Glutamatergic neuron (in vitro differentiated cells): ENCODE measurements around the gene TLX1. TPM values are rescaled to one million over a fixed set of nuclear protein-coding genes. Genes with fewer than 3 reads are reported as not detected.

Experiments used
- DNase-seq: peaks from one replicate; pipeline ENCODE4 v3.0.0; 2022
- H3K27ac Mint-ChIP-seq: one replicate; pipeline ENCODE4 v1.8.0; 2020; ENCODE audit warnings: mild to moderate bottlenecking, mixed read lengths, inconsistent platforms; ENCODE audit not compliant: unreplicated experiment
- H3K27me3 Mint-ChIP-seq: one replicate; pipeline ENCODE4 v1.8.0; 2020; ENCODE audit warnings: mild to moderate bottlenecking, moderate library complexity, mixed read lengths, inconsistent platforms; ENCODE audit not compliant: unreplicated experiment
- H3K36me3 Mint-ChIP-seq: one replicate; pipeline ENCODE4 v1.8.0; 2020; ENCODE audit warnings: mild to moderate bottlenecking, mixed read lengths, inconsistent platforms; ENCODE audit not compliant: unreplicated experiment
- H3K4me1 Mint-ChIP-seq: one replicate; pipeline ENCODE4 v1.8.0; 2020; ENCODE audit warnings: mild to moderate bottlenecking, low read depth, mixed read lengths, inconsistent platforms; ENCODE audit not compliant: unreplicated experiment
- H3K4me3 Mint-ChIP-seq: one replicate; pipeline ENCODE4 v1.8.0; 2020; ENCODE audit warnings: mild to moderate bottlenecking, mixed read lengths, inconsistent platforms; ENCODE audit not compliant: unreplicated experiment
- H3K9me3 Mint-ChIP-seq: one replicate; pipeline ENCODE4 v1.8.0; 2020; ENCODE audit warnings: mild to moderate bottlenecking, moderate library complexity, mixed read lengths, inconsistent platforms; ENCODE audit not compliant: unreplicated experiment
- total RNA-seq: library from RNA; stranded (reverse); fragmentation: NEBNext Ultra II Directional; extraction: Animal tissue kit (Norgen Biotek cat#: 25700); gene quantifications from one replicate; pipeline ENCODE4 v1.2.1, GENCODE V29; 2021; ENCODE audit not compliant: unreplicated experiment
- TF ChIP-seq, protein P1 (sequence below): fragments of 200-600 bp; sonication (generic); IDR thresholded peaks from one replicate; pipeline ENCODE4 v1.5.0; 2021; ENCODE audit not compliant: partially characterized antibody, unreplicated experiment

The TLX1 gene
- total RNA-seq, 1 donor from 2014 or later, result 14.3 TPM

DNA sequence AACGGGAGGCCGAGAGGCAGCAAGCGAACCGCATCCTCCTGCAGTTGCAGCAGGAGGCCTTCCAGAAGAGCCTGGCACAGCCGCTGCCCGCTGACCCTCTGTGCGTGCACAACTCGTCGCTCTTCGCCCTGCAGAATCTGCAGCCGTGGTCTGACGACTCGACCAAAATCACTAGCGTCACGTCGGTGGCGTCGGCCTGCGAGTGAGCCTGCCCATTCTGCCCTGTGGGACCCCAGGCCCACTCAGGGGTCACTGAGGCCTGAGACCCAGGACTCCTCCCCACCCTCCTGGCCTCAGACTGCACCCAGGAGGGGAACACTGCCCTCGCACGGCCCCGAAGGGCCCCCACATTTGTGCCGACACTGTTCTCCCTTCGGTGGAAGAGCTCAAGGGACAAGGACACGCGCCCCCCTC lies 5.6 kb downstream of the TLX1 start:
- H3K36me3 Mint-ChIP-seq, result no peaks in the 10 kb centered on the region
- H3K27me3 Mint-ChIP-seq, result peaks cover 59% of the 10 kb centered on the region
- peak overlapping the region; percentile 81 for H3K27ac Mint-ChIP-seq
- no peak for DNase-seq
- TF ChIP-seq, protein P1, sequence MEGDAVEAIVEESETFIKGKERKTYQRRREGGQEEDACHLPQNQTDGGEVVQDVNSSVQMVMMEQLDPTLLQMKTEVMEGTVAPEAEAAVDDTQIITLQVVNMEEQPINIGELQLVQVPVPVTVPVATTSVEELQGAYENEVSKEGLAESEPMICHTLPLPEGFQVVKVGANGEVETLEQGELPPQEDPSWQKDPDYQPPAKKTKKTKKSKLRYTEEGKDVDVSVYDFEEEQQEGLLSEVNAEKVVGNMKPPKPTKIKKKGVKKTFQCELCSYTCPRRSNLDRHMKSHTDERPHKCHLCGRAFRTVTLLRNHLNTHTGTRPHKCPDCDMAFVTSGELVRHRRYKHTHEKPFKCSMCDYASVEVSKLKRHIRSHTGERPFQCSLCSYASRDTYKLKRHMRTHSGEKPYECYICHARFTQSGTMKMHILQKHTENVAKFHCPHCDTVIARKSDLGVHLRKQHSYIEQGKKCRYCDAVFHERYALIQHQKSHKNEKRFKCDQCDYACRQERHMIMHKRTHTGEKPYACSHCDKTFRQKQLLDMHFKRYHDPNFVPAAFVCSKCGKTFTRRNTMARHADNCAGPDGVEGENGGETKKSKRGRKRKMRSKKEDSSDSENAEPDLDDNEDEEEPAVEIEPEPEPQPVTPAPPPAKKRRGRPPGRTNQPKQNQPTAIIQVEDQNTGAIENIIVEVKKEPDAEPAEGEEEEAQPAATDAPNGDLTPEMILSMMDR, result no peak
- peak overlapping the region; percentile 93 for H3K4me3 Mint-ChIP-seq
- H3K4me1 Mint-ChIP-seq, result peaks cover 35% of the 10 kb centered on the region
- peaks cover 35% of the 10 kb centered on the region for H3K9me3 Mint-ChIP-seq

DNA sequence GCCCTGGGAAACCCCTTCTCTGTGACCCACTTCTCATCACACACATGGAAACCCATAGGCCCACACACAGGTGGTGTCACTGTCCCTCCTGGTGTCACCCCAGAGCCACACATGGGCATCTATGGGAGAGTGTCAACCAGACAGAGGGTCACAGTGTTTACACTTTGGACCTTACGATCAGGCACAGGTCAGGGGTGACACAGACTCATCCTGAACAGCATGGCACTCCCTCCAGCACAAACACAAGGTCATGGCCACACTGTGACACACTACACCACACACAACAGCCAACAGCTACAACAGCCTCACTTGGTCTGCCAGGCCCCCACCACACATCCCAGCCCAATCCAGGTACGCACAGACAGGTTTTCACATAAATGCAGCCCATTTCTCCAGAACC lies 6.2 kb downstream of the TLX1 start:
- DNase-seq, result no peak
- no peak overlapping the region for H3K27ac Mint-ChIP-seq
- peaks cover 33% of the 10 kb centered on the region for H3K4me1 Mint-ChIP-seq
- H3K4me3 Mint-ChIP-seq, result peak overlapping the region; percentile 83
- H3K9me3 Mint-ChIP-seq, result peaks cover 35% of the 10 kb centered on the region
- peaks cover 59% of the 10 kb centered on the region for H3K27me3 Mint-ChIP-seq
- H3K36me3 Mint-ChIP-seq, result no peaks in the 10 kb centered on the region
- TF ChIP-seq, protein P1, result no peak

DNA sequence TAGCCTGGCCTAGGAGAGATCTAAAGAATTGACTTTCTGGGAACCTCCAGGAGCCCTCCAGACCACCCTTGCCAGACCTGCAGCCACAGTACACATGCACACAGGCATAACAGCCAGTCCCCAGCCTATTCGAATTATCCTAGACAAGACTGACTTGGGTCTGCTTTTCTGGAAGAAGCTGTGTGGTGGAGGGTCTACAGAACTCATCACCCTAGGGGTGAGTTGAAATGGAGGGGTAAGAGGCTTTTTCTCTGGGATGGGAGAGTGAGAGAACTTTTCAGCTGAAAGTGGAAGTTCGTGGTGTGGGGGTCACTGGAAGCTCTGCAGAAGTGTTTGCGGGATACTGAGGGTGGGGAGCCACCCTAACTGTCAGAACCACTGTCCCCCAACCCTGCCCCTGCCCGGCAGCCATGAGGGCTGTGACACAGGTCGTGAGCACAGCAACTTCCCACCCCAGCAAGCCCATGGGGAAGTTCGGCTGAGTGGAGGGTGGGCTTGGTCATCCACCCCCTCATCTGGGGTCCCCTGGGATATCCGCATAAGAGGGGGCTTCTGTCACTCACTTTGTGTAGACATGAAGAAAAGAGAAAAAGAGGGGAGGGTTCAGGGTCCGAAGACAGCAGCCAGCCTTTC lies 7.8 kb downstream of the TLX1 start:
- H3K36me3 Mint-ChIP-seq, result no peaks in the 10 kb centered on the region
- peaks cover 30% of the 10 kb centered on the region for H3K4me1 Mint-ChIP-seq
- peaks cover 32% of the 10 kb centered on the region for H3K9me3 Mint-ChIP-seq
- no peak for DNase-seq
- H3K4me3 Mint-ChIP-seq, result peak overlapping the region; percentile 83
- TF ChIP-seq, protein P1, result no peak
- peaks cover 59% of the 10 kb centered on the region for H3K27me3 Mint-ChIP-seq
- peak overlapping the region; percentile 8 for H3K27ac Mint-ChIP-seq

DNA sequence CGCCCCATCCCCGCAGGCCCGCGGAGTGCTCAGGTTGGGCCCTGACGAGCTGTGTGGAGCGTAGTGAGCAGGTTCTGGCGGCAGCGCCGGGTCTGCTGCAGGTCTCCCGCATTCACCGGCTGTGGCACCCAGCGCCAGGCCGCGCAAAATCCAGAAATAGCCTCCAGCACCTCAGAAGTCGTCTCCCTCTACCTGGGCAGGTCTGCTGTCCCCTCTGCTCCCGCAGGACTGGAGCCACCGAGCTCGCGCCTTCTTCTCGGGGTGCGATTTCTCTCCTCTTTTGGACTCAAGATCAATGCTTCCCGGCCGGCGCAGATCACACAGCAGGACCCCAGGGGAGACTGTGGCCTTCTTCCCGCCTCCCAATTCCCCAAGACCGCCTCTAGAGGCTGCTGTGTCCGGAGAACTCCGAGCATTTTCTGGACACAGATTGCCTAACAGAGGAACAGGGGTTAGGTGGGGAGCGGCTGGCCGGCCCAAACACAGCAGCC lies 8.4 kb downstream of the TLX1 start:
- H3K9me3 Mint-ChIP-seq, result peaks cover 34% of the 10 kb centered on the region
- H3K27ac Mint-ChIP-seq, result no peak overlapping the region
- DNase-seq, result peak; percentile 60
- H3K36me3 Mint-ChIP-seq, result no peaks in the 10 kb centered on the region
- peaks cover 27% of the 10 kb centered on the region for H3K4me1 Mint-ChIP-seq
- TF ChIP-seq, protein P1, result peak; percentile 23
- H3K27me3 Mint-ChIP-seq, result peaks cover 58% of the 10 kb centered on the region
- H3K4me3 Mint-ChIP-seq, result peak overlapping the region; percentile 83
